ENCODE results near the gene GPANK1.

DNA sequence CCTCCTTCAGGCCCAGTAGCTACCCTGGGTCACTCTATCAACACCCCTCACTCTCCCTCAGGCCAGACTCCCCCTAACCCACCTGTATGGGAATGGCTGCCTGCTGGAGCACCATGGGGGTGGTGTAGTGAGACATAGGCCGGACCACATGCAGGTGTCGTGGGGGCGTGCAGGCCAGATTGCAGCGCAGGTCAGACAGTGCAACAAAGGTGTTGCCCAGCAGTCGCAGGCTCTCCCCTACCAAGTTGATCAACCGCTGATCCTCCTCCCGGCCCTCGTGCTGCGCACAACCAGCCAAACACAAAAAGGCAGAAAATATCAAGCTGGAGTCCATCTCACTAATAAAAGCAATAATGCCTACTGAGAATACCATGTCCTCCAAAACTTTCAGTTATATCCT is 19.5 kb downstream of the GPANK1 start:
- TF ChIP-seq, protein P1, sequence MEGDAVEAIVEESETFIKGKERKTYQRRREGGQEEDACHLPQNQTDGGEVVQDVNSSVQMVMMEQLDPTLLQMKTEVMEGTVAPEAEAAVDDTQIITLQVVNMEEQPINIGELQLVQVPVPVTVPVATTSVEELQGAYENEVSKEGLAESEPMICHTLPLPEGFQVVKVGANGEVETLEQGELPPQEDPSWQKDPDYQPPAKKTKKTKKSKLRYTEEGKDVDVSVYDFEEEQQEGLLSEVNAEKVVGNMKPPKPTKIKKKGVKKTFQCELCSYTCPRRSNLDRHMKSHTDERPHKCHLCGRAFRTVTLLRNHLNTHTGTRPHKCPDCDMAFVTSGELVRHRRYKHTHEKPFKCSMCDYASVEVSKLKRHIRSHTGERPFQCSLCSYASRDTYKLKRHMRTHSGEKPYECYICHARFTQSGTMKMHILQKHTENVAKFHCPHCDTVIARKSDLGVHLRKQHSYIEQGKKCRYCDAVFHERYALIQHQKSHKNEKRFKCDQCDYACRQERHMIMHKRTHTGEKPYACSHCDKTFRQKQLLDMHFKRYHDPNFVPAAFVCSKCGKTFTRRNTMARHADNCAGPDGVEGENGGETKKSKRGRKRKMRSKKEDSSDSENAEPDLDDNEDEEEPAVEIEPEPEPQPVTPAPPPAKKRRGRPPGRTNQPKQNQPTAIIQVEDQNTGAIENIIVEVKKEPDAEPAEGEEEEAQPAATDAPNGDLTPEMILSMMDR (IDR thresholded peaks at IDR 0.05; ENCODE audit: low read length), result no peak
- TF ChIP-seq EZH2 (IDR thresholded peaks at IDR 0.05; ENCODE audit: borderline replicate concordance, low read length), result no peak
